GM12873 (cell line): Measurements from ENCODE around the gene SLFNL1.

ENCODE experiments used
- TF ChIP-seq, protein P1 (sequence below): IDR thresholded peaks from 2 replicates; pipeline ENCODE4 v1.5.1; 2012; ENCODE audit warnings: low read depth, mild to moderate bottlenecking, moderate library complexity, low read length, control low read depth; ENCODE audit not compliant: insufficient read depth; ENCODE audit errors: missing control alignments

Gene SLFNL1

DNA sequence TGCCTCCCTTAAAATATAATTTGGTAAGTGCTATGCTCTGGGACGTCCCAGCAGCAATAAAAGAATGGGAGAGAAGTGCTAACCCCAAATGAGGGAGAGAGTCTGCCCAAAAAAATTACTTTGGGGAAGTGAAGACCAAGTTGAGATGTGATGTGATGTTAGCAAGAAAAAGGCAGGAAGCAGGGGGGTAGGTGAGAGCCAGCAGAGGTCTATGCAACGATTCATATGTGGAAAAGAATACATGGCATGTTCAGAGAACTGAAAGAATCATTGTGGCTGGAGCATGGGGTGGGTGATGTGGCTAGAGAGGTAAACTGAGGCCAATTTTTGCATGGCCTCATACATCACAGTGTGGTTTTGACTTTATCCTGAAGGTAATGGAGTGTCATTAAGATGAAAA, 47.6 kb downstream of the SLFNL1 start:
- TF ChIP-seq, protein P1, sequence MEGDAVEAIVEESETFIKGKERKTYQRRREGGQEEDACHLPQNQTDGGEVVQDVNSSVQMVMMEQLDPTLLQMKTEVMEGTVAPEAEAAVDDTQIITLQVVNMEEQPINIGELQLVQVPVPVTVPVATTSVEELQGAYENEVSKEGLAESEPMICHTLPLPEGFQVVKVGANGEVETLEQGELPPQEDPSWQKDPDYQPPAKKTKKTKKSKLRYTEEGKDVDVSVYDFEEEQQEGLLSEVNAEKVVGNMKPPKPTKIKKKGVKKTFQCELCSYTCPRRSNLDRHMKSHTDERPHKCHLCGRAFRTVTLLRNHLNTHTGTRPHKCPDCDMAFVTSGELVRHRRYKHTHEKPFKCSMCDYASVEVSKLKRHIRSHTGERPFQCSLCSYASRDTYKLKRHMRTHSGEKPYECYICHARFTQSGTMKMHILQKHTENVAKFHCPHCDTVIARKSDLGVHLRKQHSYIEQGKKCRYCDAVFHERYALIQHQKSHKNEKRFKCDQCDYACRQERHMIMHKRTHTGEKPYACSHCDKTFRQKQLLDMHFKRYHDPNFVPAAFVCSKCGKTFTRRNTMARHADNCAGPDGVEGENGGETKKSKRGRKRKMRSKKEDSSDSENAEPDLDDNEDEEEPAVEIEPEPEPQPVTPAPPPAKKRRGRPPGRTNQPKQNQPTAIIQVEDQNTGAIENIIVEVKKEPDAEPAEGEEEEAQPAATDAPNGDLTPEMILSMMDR = no peak

DNA sequence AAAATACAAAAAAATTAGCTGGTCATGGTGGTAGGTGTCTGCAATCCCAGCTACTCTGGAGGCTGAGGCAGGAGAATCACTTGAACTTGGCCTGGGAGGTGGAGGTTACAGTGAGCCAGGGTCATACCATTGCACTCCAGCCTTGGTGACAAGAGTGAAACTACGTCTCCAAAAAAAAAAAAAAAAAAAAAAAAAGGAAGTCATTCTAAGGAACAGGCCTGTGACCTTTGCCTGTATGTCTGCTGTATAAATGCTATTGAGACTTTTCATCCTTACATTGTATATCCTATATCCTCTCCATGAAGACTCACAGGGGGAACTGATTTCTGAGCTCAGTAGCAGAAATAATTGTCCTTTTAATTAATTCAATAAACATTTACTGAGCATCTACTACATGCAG, 49.6 kb downstream of the SLFNL1 start:
- TF ChIP-seq, protein P1 = no peak

DNA sequence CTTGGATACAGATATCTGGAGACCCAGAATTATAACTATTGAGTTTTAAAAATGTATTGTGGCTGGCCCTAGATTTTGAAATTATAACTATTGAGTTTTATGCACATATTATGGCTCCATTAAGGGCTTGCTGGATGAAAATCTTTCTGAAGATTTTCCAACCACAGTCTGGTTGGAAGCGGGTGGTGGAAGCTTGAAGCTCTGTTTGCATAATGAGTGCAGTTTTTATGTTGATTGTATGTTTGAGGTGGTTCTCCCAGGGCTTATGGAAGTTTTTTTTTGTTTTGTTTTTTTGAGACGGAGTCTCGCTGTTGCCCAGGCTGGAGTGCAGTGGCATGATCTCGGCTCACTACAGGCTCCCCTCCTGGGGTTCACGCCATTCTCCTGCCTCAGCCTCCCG, 52.1 kb downstream of the SLFNL1 start:
- TF ChIP-seq, protein P1 = no peak

DNA sequence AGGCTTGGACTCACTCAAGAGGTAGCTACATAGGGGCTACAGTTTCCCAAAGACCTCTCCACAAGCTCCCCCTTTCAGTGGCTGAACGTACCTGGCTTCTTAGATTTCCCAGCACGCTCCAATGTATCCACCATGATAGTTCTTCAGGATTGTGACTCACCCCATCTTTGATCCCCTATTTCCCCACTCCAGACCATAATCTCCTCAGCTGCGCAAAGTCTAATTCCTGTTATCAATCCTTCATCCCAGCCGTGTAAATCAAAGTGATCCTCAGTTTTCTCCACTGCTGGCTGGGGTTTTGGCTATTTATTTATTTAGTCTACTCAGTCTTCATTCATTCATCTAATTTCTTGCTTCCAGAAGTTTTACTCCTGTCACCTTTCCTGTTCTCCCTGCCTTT, 55.1 kb downstream of the SLFNL1 start:
- TF ChIP-seq, protein P1 = no peak
